HG03354 (cell line): ENCODE data around the gene PTCD1.

ENCODE experiments used
- ATAC-seq: cut with Tn5 transposase; IDR thresholded peaks from one replicate; pipeline ENCODE4 v1.9.1; 2021; ENCODE audit warnings: mild to moderate bottlenecking; ENCODE audit not compliant: unreplicated experiment, poor library complexity, severe bottlenecking

Gene PTCD1

DNA sequence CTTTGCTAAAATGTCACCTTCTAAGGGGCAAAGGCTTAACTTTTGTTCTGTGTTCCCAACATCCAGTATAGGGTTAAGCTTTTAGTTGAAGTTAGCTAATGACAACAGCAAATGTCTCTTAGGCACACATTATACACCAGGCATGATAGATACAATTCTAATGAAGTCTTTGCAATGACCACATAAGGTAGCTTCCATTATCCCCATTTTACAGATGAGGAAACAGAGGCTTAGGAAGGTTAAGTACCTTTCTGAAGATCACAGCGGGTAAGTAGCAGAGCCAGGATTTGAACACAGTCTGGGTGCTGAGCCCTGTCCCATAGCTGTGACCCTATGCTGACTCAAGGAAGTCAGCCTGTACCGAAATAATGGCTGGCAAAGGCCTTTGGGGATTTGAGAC lies 28.0 kb downstream of the PTCD1 start:
- ATAC-seq: no peak

DNA sequence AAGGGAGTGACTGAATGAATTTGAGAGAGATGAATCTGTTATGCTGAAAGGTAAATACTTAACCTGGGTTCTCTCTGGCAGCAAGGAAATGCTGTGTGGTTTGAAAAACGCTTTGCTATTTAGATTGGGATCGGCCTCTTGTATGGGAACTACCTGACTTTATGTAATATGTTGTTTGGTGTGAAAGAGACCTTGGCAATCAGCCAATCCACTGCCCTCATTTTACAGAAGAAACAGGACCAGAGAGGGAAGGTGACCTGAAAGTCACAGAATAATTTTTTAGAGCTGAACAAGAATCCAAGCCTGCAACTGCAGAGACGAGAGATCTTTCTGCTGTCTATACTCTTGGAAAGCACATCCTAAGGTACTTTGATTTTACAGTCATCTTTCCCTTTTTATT lies 28.8 kb downstream of the PTCD1 start:
- ATAC-seq: no peak

DNA sequence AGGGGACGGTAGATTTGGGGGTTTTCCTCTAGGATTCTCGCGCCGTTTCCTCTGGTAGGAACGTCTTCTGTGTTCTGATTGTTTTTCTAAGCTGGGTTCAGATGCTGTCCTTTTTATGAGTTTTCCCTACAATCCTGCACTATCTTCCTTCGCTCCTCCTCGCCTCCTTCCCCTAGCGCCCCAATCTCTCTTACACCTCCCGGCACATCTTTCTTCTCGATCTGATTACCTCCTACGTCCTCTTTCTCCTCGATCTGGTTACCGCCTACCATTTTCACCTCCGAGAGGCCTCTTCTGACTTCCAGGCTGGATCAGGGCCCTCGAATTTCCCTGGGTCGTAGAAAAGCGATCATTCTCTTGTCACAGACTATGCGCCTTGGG lies 29.4 kb downstream of the PTCD1 start:
- peak; percentile 10 for ATAC-seq

DNA sequence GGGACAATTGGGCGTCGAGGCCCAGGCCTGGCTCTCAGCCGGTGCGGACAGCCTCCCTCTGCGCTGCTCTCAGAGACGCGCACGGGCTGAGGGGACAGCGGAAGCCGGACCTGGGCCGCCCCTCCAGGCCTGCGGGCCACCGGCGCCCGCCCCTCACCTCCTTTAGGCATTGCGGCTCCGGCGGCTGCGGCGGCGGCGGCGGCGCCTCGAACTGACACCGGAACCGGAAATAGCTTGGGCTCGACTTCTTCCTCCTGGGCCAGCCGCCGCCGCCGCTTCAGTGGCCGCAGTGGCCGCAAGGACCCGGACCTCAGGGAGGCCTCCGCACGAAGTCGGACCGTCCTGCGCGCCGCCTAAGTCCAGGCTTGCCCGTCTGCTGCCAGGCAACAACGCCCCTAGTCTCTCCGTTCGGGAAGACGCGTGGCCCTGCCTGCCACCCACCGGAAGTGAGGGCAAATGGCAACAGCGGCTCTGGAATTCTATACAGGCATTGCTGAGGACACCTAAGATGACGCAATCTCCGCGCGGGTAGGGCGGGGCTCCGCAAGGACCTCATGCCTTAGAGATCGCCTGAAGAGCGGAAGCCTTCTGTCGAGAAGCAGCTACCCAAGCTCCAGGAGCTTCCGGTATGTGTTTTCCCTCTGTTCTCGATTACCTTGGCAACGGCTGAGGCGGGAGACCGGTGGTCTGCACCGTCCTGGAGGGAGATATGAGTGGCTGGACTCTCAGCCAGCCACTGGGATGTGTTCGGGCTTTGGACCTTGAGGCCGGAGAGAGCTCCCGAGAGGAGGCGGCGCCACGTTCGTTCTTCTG lies 30.0 kb downstream of the PTCD1 start, which contains the start of the genes BUD31 and PDAP1:
Gene BUD31, plus strand, starts transcription at position 591 of the 813 bp plus-strand sequence. CDS start 2,124 bp downstream, outside the sequence.
Gene PDAP1, minus strand, starts transcription at position 219 of the 813 bp plus-strand sequence. Its CDS starts 49 bp downstream, at position 170.
- peak; percentile 79 for ATAC-seq

DNA sequence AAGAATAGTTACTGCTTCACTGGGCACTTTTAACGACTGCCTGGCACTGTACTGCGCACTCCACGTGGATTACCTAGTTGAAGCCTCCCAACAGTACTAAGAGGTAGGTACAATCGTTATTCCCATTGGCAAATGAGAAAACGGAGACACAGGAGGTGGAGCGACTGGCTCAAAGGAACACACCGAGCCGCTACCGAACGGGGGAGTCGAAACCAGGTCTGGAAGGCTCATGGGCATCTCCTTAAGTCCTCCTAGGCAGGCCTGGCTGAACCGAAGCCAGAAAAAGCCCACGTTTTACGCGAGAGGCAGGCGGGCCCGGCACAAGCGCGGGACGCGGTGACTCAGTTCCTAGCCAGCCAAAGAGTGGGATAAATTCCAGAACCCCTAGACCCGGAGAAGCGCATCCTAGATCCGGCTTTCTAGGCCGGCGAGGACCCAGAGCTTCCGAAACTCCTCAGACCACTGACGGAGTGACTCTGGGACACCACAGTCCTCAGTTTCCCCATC lies 30.7 kb downstream of the PTCD1 start:
- ATAC-seq: no peak

DNA sequence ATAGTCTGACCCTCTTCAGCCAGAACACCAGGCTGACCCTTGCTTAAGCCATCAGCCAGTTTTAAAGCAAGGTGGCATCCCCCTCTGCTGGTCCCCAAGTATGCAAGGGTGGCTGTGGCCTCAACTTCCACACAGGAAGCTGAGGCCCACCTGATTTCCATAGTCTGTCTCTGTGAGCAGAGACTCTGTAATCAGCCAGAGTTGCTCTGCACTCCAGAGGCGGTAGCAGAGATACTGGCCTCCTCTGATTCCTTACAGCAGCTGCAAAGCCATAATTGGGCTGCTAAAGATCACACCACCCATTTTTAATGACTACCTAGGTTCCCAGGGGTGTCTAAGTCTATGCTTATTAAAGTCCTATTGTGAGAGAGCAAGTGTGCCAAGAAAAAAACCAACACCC lies 32.0 kb downstream of the PTCD1 start:
- no peak for ATAC-seq

DNA sequence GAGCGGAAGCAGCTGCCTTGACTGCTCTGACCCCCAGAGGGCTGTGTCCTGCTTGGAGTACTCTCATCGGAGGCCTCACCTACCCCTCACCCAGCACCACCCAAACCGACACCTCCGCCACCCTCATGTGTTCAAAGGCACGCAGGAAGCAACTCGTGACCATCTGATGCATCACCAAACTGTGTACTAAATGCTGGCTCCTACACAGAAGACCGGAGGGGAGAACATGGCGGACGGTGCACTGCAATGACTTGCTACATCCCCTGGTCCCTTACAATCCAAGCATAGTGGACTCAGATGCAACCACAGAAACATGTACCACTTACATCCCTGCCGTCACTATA lies 33.6 kb downstream of the PTCD1 start:
- no peak for ATAC-seq

DNA sequence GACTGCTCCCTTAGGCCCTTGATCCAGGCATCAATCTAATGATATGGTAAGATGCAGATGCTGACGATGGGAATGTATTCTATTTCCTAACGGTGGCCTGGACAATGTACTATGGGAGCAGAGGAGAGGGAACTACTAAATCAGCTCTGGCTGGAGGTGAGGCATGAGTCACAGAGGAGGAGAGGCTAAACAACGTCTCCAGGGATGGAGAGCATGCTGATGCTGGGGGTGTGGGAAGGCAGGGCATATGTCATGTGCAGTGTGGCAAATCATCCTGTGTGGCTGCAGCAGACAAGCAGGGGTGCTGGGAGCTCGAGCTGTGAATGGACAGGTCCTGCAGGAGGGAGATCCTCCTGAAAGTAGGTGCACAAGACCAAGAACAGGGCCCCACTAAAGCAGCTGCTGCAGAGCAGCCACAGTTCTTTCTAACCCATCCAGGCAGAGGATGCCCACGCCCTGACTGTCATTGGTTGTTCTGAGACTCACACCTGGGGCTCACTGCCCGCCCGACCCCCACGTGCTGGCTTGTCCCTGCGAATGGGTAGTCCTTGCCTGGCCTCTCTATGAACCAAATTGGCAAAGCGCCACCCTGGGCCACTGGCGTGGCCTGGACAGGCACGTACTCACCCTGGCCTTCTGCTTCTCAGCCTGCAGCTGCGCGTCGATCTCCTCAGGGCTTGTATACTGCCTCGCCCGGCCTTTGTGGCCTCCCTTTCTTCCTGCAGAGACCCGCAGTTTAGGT lies 34.2 kb downstream of the PTCD1 start:
- no peak for ATAC-seq

DNA sequence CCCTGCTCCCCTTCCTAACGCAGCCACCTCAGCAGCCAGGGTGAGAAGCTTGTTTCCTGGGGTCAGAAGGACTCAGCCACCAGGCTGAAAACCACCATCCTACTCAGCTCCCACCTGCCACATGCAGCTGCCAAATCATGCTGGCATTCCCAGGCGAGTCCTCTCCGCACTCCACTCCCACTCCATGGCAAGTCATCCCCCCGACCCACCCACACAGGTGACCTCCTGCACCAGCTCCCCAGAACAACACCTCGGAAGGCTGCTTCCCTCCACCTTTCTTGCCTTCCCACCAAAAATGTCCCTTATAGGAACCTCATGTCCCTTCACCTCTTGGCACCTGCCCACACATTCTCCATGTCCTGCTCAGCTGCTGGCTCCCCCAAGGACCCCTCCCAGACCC lies 34.8 kb downstream of the PTCD1 start:
- ATAC-seq: no peak

DNA sequence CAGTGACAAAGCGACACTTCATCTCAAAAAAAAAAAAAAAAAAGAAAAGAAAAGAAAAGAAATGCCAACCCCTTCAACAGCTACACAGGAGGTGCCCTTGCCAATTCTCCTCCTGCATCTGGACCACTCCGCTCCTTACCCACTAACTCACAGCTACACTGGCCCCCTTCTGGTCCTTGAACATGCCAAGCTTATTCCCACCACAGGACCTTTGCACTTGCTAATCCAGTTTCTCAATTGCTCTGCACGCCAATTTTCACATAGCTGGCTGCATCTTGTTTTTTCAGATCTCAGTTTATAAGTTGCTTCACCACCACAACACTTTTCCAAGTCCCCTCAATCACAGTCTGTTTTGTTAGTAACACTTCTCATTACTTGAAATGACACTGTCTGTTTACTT lies 35.7 kb downstream of the PTCD1 start:
- ATAC-seq: no peak

DNA sequence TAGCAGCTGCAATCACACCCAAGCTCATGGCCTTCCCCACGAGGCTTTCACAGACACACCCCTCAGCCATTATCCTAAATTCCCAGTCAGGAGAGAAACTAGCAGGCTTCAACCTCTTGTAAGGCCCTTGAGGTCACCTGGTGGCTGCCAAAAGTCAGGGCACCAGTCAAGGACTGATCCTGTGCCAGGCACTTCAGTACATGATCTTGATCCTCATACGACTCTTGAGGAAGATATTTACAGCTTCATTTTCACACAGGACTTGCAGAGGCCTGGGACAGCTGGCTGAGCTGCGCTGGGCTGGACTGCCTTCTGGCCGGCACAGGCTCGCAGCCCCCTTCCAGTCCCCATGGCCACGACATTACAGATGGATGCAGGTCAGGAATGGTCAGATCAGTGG lies 39.0 kb downstream of the PTCD1 start:
- ATAC-seq: no peak

DNA sequence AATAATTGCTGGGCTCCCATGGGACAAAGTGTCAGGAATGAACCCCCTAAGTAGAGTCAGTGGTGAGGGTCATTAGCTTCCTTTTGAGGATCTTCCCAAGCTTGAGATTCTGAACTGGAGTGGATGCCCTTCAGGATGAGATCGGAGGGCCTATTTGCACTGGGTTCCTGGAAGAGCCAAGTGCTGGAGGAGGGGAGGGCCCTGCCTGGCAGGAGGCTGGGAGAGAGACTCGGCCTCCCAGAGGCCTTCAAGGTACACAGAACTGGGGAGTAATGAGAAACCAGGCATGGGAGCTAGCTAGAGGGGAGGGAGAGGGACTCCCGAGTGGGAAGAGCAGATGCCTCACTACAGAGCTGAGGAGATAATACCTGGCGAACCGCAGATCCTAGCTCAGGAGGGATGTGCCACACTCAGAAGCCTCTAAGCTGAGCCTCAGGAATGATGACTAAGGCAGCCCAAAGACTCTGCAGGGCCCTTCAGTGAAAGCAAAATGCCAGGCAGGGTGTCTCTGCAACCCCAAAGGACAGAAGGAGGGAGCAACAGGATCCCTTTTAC lies 39.6 kb downstream of the PTCD1 start:
- no peak for ATAC-seq

DNA sequence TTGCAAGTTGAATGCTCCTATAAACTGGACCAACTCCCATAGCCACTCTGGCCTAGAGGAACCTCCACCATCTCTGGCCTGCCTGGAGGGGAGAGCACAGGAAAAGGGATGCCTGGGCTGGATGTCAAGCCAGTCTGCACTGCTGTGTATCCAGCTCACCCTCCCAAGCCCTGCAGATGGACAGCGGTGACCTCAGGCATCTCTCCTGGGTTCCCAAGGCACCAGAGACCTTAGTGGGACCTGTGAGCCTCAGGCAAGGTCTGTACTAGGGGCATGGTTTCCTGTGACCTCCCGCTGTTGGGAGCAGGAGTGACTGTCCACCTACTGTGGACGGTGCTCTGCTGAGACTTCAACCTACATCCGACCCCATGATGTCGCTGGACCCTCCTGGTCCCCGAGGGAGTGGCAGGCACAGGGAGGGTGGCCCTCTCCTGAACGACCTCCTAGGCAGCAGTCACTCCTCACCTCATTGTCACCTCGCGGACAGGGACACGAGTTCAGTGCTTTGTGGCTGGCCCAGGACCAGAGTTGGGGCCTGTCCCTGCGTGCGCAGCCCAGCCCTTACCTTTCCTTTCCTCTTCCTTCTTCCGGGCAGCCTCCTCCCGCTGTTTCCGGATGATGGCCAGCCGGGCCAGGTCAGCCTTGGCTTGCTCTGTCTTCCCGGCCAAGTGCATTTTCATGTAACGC lies 41.2 kb downstream of the PTCD1 start:
- no peak for ATAC-seq

DNA sequence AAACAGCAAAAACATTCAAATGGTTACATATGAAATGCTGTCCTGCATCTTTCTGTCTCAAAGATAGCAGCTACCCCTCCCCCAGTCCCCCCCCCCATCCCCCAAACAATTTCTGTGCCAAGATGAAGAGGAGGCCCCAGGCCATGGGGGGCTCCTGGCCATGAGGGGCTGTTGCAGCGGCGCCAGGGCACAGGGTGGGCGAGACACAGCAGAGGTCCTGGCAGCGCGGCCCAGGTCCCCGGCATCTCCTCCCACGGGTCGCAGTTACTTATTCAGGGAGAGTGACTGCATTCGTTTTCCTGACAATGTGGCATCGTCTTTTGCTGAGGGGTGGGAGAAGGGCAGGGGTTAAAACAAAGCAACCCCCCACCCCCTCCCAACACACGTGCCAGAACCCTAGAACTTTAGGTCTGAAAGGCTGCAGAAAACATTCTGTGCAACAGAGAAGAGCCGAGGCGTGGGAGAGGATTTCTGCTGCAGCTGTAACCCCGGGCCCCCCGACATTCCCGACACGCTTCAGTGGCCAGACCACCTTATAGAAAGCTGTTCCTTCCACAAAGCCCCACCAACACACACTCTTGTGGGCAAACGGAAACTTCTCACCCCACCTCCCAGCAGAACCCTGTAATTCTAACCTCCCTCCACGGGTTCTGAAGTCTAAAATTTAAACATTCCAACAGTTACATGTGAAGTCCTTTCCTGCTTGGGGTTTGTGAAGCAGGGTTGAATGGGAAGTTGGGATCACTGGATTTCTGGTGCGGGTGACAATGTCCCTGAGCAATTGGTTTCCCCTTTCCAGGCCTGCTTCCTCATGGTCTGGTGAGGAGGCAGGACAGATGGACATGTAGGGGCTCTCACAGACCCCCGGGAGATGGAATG lies 41.9 kb downstream of the PTCD1 start:
- ATAC-seq: no peak

DNA sequence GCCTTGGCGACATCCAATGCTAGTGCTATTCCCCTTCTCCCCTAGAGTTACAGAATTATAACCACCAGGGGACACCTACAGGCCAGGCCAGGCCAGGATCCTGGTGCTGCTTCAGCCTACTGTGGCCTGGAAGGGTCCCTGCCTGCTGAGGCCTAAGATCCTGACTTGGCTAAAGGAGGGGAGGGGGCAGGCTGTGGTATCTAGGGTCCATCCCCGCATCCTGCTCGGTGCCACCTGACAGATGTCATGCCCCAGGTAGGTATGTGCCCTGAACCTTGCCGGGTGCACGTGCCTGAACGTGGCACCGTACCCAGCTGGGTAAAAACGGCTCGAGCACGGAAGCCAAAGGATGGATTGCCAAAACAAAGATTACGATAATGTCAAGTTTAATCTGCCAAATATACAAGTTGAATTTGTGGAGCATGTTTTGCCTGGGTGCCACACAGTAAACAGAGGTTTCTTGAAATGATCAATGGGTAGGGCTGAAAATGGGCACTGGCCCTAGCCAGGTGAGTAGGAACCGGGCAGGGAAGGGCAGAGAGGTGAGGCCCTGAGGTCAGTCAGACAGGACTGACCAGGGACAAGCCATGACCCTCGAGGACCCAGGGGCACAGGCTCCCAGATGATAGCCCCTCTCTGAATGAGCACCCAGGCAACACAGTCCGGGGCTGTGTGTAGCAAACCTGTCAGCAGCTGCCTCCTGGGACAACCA lies 42.8 kb downstream of the PTCD1 start:
- no peak for ATAC-seq

DNA sequence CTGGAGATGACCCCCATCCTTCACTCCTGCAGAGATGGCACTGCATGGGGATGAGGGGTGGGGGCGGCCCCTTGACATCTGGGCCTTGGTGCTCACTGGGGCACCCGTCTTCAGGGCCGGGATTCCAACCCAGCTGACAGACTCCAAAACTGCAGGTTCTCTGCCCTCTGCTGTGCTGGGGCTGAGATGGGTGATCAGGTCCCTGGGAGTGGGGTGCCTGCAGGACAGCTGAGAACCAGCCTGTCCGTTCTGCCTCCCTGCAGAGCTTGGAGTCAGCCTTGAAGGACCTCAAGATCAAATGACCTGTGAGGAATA lies 44.5 kb downstream of the PTCD1 start:
- no peak for ATAC-seq

DNA sequence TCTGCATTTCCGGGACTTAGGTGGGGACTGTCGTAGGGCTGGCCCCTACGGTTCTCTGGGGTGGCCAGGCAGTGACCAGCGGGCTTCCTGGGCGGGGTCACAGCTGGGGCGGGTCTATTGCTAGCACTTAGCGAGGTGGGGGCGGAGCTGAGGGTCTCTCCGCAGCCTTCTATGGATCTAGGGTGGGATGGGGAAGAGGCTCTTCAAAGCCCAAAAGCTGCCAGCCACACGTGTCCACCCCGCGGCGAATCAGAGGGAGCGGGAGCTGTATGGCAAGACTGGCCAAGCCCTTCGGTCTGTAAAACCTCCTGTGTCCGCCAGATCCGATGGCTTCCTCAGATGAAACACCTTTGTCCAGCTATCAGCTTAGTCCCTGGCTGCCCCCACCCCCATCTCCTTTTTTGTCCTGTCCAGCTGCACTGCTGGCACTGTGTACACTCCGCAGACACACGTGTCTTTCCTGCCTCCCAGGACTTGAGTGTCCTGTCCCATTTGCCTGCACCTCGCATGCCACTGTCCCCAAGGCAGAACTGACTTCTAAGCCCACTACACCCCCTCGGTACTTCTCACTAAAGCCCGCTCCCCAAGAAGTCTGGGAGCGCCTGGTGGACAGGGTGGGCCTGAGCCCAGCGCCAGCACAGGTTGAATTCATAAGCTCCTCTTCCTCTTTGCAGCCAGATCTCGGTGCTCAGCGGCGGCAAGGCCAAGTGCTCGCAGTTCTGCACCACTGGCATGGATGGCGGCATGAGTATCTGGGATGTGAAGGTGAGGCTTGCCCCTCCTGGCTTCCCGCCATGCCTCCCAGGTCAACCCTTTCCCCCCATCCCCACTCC lies 45.0 kb downstream of the PTCD1 start:
- no peak for ATAC-seq
